Esophagus muscularis mucosa (tissue), 3 donors: Measurements from ENCODE around the gene ASTL.

Experiments used
- POLR2A ChIP-seq: fragments of 450-650 bp; IDR thresholded peaks from one replicate; pipeline ENCODE4 v1.6.1; 2017; ENCODE audit warnings: antibody characterized with exemption, moderate library complexity, mild to moderate bottlenecking, low read depth
- POLR2AphosphoS5 ChIP-seq, 2 donors: sonication (generic); formaldehyde crosslinking; IDR thresholded peaks; one replicate each; pipeline ENCODE4 v1.6.1; 2017; ENCODE audit warnings: antibody characterized with exemption in 2 of 2
- TF ChIP-seq, protein P1 (sequence below), 3 experiments: fragments of 200-600 bp in 2 of 3; fragments of 450-650 bp in 1 of 3; sonication (generic) in 2 of 3; IDR thresholded peaks; one replicate each; pipeline ENCODE4 v1.5.1; 2017 to 2019; ENCODE audit warnings: antibody characterized with exemption in 3 of 3, mild to moderate bottlenecking in 2 of 3, moderate library complexity in 1 of 3

DNA sequence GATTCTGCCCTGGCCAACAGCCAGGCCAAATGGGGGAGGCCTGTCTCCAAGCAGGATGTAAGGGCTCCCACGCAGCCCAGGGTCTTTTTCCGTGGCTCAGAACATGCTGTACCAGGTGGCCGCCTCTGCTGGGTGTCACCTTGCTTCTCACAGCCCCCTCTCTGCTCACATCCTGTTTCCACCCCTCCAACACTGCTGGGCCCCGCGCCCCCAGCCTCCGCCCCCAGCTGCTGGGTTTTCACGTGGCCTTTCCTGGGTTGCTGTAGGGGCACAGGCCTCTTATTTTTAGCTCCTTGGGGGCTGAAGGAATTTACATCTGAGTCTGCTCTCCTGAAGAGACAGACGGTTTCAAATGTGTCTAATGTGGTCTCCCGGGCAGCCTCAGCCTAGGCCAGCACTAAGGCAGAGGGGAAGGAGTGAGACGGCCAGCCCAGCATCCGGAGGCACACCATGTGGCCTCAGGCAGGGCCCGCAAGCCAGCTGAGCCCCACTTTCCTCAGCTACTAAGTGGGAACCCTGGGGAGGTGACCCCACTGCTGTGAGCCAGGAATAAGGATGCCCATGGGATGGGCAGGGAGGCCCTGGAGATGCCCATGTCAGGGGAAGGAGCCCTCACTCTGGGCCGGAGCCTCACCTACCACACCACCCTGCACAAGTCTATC lies 25.6 kb upstream of the ASTL start:
- TF ChIP-seq, protein P1, sequence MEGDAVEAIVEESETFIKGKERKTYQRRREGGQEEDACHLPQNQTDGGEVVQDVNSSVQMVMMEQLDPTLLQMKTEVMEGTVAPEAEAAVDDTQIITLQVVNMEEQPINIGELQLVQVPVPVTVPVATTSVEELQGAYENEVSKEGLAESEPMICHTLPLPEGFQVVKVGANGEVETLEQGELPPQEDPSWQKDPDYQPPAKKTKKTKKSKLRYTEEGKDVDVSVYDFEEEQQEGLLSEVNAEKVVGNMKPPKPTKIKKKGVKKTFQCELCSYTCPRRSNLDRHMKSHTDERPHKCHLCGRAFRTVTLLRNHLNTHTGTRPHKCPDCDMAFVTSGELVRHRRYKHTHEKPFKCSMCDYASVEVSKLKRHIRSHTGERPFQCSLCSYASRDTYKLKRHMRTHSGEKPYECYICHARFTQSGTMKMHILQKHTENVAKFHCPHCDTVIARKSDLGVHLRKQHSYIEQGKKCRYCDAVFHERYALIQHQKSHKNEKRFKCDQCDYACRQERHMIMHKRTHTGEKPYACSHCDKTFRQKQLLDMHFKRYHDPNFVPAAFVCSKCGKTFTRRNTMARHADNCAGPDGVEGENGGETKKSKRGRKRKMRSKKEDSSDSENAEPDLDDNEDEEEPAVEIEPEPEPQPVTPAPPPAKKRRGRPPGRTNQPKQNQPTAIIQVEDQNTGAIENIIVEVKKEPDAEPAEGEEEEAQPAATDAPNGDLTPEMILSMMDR (IDR thresholded peaks at IDR 0.05), result no peak
- no peak for TF ChIP-seq POLR2A
- TF ChIP-seq POLR2AphosphoS5 (IDR thresholded peaks at IDR 0.05), result no peak
